GM12878 (cell line): ENCODE results near the gene COTL1. TPM values are rescaled to one million over a fixed set of nuclear protein-coding genes. Genes with fewer than 3 reads are reported as not detected.

Experiments used
- ATAC-seq: fragments of 200-7000 bp; cut with Tn5 transposase; 3 replicates; pipeline ENCODE4 v1.9.1; 2020; ENCODE audit warnings: mild to moderate bottlenecking, moderate library complexity
- BruUV-seq: library from RNA; stranded (reverse); fragments of 400-500 nt; replicated peaks from 2 replicates; lab custom pipeline; 2021; lab: Mats Ljungman, UMichigan
- CTCF ChIA-PET: fragments of 300-600 bp; sonication (Branson Sonifier 250); formaldehyde crosslinking; extraction: SDS; loops from one replicate; lab custom pipeline; 2021; ENCODE audit warnings: inconsistent platforms; lab: Yijun Ruan, JAX
- POLR2A ChIA-PET: fragments of 350-600 bp; formaldehyde crosslinking; extraction: SDS; loops from one replicate; lab custom pipeline; 2021; ENCODE audit warnings: inconsistent platforms; lab: Charles Lee
- RAD21 ChIA-PET: fragments of 300-600 bp; sonication (Branson Sonifier 250); formaldehyde crosslinking; loops from one replicate; lab custom pipeline; 2023; ENCODE audit warnings: antibody characterized with exemption; ENCODE audit not compliant: unreplicated experiment; lab: Charles Lee
- SMC1A ChIA-PET: fragments of 300-600 bp; sonication (Branson Sonifier 250); formaldehyde crosslinking; loops from one replicate; lab custom pipeline; 2023; ENCODE audit not compliant: unreplicated experiment, uncharacterized antibody; lab: Charles Lee
- DNase-seq: peaks from one replicate; pipeline ENCODE4 v3.0.0-alpha.2; 2011; ENCODE audit warnings: low read depth, low spot score
- FAIRE-seq: peaks from 3 replicates; lab custom pipeline; 2011; peaks lifted over from hg19 to GRCh38; lab: Jason Lieb, UNC
- H2AFZ ChIP-seq: 2 replicates; pipeline ENCODE4 v1.6.0; 2011; ENCODE audit warnings: low read depth, low read length, control low read depth; ENCODE audit not compliant: control insufficient read depth
- H3K27ac ChIP-seq: 2 replicates; pipeline ENCODE4 v1.5.1; 2011; ENCODE audit warnings: control low read depth; ENCODE audit not compliant: control insufficient read depth, insufficient read depth
- H3K27me3 ChIP-seq, 2 experiments: replicated peaks in 1 of 2; 2 replicates each; pipeline versions ENCODE4 v1.6.0 to v1.6.1; 2011; ENCODE audit warnings: low read length in 1 of 2; ENCODE audit not compliant: control insufficient read depth in 2 of 2, insufficient read depth in 2 of 2
- H3K36me3 ChIP-seq, 2 experiments: 2 replicates each; pipeline ENCODE4 v1.5.1; 2011; ENCODE audit warnings: low read length in 1 of 2; ENCODE audit not compliant: control insufficient read depth in 2 of 2, insufficient read depth in 2 of 2
- H3K4me1 ChIP-seq: 2 replicates; pipeline ENCODE4 v1.6.1; 2011; ENCODE audit warnings: mild to moderate bottlenecking, low read length, moderate library complexity, mixed read lengths; ENCODE audit not compliant: control insufficient read depth, insufficient read depth
- H3K4me2 ChIP-seq: 2 replicates; pipeline ENCODE4 v1.6.0; 2011; ENCODE audit warnings: control low read depth; ENCODE audit not compliant: control insufficient read depth, insufficient read depth
- H3K4me3 ChIP-seq: fragments of 200-600 bp; sonication (generic); 2 replicates; pipeline ENCODE4 v1.5.1; 2016
- H3K79me2 ChIP-seq: 2 replicates; pipeline ENCODE4 v1.6.0; 2011; ENCODE audit warnings: low read length; ENCODE audit not compliant: control insufficient read depth, insufficient read depth
- H3K9ac ChIP-seq: 2 replicates; pipeline ENCODE4 v1.8.0; 2011; ENCODE audit warnings: low read length, control low read depth, mixed read lengths; ENCODE audit not compliant: control insufficient read depth, insufficient read depth
- H3K9me3 ChIP-seq: replicated peaks from 3 replicates; pipeline ENCODE4 v1.5.1; 2011; ENCODE audit warnings: mild to moderate bottlenecking, low read length; ENCODE audit not compliant: control insufficient read depth, insufficient read depth
- H4K20me1 ChIP-seq: 2 replicates; pipeline ENCODE4 v1.6.0; 2011; ENCODE audit not compliant: control insufficient read depth, insufficient read depth
- BHLHE40 ChIP-seq, 2 experiments: fragments of 450-650 bp in 1 of 2; IDR thresholded peaks; 2 replicates each; pipeline ENCODE4 v1.6.1; 2011 to 2017; ENCODE audit warnings: low read depth in 2 of 2, borderline replicate concordance in 1 of 2, improper control_type of control experiment in 1 of 2, low read length in 1 of 2, mild to moderate bottlenecking in 1 of 2
- CBX5 ChIP-seq: sonication (generic); IDR thresholded peaks from 2 replicates; pipeline ENCODE4 v1.6.1; 2016; ENCODE audit warnings: low read depth, moderate library complexity, mild to moderate bottlenecking, inconsistent platforms
- CHD4 ChIP-seq: fragments of 200-600 bp; sonication (generic); IDR thresholded peaks from 2 replicates; pipeline ENCODE4 v1.6.1; 2016; ENCODE audit warnings: mild to moderate bottlenecking
- GATAD2B ChIP-seq: fragments of 450-650 bp; conservative IDR thresholded peaks from 2 replicates; pipeline ENCODE4 v1.6.1; 2017; ENCODE audit warnings: low read depth, mild to moderate bottlenecking, moderate library complexity
- MEF2A ChIP-seq: IDR thresholded peaks from 2 replicates; pipeline ENCODE4 v1.6.1; 2011; ENCODE audit warnings: low read depth, mild to moderate bottlenecking, low read length, moderate library complexity; ENCODE audit not compliant: insufficient read depth
- NR2C1 ChIP-seq: fragments of 450-650 bp; IDR thresholded peaks from 2 replicates; pipeline ENCODE4 v1.6.1; 2017; ENCODE audit warnings: antibody characterized with exemption, mild to moderate bottlenecking, moderate library complexity
- RB1 ChIP-seq: fragments of 450-650 bp; formaldehyde crosslinking; IDR thresholded peaks from 2 replicates; pipeline ENCODE4 v1.6.1; 2017; ENCODE audit warnings: mild to moderate bottlenecking, borderline replicate concordance
- SMAD1 ChIP-seq: fragments of 450-650 bp; IDR thresholded peaks from 2 replicates; pipeline ENCODE4 v1.6.1; 2018; ENCODE audit warnings: mild to moderate bottlenecking, low read depth; ENCODE audit not compliant: partially characterized antibody
- SRF ChIP-seq, 2 experiments: IDR thresholded peaks; 2 replicates each; pipeline ENCODE4 v1.6.1; 2011; ENCODE audit warnings: low read depth in 2 of 2, low read length in 2 of 2, mild to moderate bottlenecking in 1 of 2, moderate library complexity in 1 of 2
- SUZ12 ChIP-seq: fragments of 200-600 bp; sonication (generic); IDR thresholded peaks from one replicate; pipeline ENCODE4 v1.6.1; 2018; ENCODE audit warnings: antibody characterized with exemption, mild to moderate bottlenecking; ENCODE audit not compliant: unreplicated experiment
- TCF12 ChIP-seq: IDR thresholded peaks from 2 replicates; pipeline ENCODE4 v1.6.1; 2011; ENCODE audit warnings: low read depth, mild to moderate bottlenecking, low read length
- WRNIP1 ChIP-seq: IDR thresholded peaks from 2 replicates; pipeline ENCODE4 v1.6.1; 2011; ENCODE audit warnings: low read depth, low read length, improper control_type of control experiment, borderline replicate concordance
- ZBED1 ChIP-seq: IDR thresholded peaks from 2 replicates; pipeline ENCODE4 v1.6.1; 2016; ENCODE audit warnings: borderline replicate concordance
- ZSCAN29 ChIP-seq: fragments of 450-650 bp; IDR thresholded peaks from 2 replicates; pipeline ENCODE4 v1.6.1; 2017; ENCODE audit warnings: mild to moderate bottlenecking, moderate library complexity
- WGBS: methylation state at CpG from one replicate; pipeline ENCODE4 v1.1.6; 2016; ENCODE audit warnings: low lambda C conversion rate; ENCODE audit not compliant: insufficient replicate concordance, insufficient coverage; ENCODE audit errors: missing lambda C conversion rate; 5-methylcytosine and 5-hydroxymethylcytosine counted together
- in situ Hi-C: fragments of 300-500 bp; cut with MboI; formaldehyde crosslinking; loops from 9 replicates; pipeline ENCODE4 v1.14.3; 2018; ENCODE audit warnings: mixed read lengths
- intact Hi-C: fragments of 100-400 bp; cut with micrococcal nuclease; formaldehyde crosslinking; loops from one replicate; pipeline ENCODE4 v1.14.2; 2022; ENCODE audit not compliant: unreplicated experiment
- polyA plus RNA-seq, 11 experiments: library from polyadenylated mRNA; depleted of rRNA in 4 of 11; unstranded in 6 of 11; stranded (reverse) in 5 of 11; fragments of >200 nt; fragmentation: Nextera tagmentation in 4 of 11; fragmentation: Illumina TruSeq in 1 of 11; extraction: Ambion mirVana in 4 of 11; extraction: Trizol in 1 of 11; gene quantifications; 1 replicate in 1 of 11; 2 replicates in 10 of 11; pipeline versions ENCODE4 v1.2.1 to v1.2.3, GENCODE V29; 2011 to 2016; ENCODE audit warnings: inconsistent platforms in 2 of 11, missing spikeins in 2 of 11, low read depth in 1 of 11
- total RNA-seq, 4 experiments: library from RNA; depleted of rRNA in 3 of 4; stranded (reverse); fragments of >200 nt in 3 of 4; fragmentation: Illumina TruSeq in 1 of 4; extraction: Trizol in 1 of 4; gene quantifications; 2 replicates each; pipeline versions ENCODE4 v1.2.1 to v1.2.3, GENCODE V29; 2013 to 2021
- TF ChIP-seq, protein P1 (sequence below): fragments of 450-650 bp; IDR thresholded peaks from 2 replicates; pipeline ENCODE4 v1.6.1; 2016; ENCODE audit warnings: mild to moderate bottlenecking, moderate library complexity, borderline replicate concordance
- TF ChIP-seq, protein P2 (sequence below): fragments of 450-650 bp; IDR thresholded peaks from 2 replicates; pipeline ENCODE4 v1.6.1; 2017; ENCODE audit warnings: low read depth, mild to moderate bottlenecking, moderate library complexity

Gene COTL1
- total and polyA plus RNA-seq, 10 of the 15 experiments (the other 5 are each of a cell fraction or from before 2014, with no cell fraction given), result 140 to 894 (median 330) TPM

DNA sequence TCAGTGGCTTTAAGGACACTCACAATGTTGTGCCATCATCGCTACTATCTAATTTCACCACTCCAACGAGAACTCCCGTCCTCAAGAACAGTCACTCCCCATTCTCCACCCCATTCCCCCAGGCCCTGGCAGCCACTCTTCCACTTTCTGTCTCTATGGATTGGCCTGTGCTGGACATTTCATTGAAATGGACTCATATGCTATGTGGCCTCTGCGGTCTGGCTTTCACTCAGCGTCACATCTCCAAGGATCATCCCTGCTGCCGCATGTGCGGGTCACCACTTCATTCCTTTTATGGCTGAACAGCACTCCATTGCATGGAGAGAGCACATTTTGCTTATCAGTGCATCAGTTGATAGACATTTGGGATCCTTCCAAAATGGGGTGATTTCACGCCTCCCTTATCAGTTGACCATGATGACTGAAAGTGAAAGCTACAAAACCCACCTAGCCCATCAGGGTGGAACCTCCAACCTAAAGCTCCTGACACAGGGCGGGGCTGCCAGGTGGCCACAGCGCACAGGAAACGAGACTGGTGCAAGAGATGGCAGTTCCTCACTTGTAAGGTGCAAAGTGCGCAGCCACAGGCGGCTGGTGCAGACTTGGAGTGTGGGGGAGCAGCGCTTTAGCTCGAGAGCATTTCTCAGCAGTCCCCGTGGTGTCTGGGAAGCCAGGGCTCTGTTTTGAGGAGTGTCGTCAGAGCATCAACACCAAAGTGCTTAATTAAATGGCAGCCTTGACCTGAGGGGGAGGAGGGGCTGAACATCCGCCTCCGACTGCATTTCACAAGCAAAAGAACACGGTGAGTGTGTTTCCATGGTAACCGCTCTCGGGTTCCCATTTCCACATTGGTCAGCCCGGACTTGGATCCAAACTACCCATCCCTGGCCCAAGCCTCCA is 23.8 kb downstream of the COTL1 start (continued):
- TF ChIP-seq SMAD1, result peak; percentile 88
- peak; percentile 80; the same call in 1 of the 2 replicates for TF ChIP-seq ZBED1
- TF ChIP-seq, protein P1, sequence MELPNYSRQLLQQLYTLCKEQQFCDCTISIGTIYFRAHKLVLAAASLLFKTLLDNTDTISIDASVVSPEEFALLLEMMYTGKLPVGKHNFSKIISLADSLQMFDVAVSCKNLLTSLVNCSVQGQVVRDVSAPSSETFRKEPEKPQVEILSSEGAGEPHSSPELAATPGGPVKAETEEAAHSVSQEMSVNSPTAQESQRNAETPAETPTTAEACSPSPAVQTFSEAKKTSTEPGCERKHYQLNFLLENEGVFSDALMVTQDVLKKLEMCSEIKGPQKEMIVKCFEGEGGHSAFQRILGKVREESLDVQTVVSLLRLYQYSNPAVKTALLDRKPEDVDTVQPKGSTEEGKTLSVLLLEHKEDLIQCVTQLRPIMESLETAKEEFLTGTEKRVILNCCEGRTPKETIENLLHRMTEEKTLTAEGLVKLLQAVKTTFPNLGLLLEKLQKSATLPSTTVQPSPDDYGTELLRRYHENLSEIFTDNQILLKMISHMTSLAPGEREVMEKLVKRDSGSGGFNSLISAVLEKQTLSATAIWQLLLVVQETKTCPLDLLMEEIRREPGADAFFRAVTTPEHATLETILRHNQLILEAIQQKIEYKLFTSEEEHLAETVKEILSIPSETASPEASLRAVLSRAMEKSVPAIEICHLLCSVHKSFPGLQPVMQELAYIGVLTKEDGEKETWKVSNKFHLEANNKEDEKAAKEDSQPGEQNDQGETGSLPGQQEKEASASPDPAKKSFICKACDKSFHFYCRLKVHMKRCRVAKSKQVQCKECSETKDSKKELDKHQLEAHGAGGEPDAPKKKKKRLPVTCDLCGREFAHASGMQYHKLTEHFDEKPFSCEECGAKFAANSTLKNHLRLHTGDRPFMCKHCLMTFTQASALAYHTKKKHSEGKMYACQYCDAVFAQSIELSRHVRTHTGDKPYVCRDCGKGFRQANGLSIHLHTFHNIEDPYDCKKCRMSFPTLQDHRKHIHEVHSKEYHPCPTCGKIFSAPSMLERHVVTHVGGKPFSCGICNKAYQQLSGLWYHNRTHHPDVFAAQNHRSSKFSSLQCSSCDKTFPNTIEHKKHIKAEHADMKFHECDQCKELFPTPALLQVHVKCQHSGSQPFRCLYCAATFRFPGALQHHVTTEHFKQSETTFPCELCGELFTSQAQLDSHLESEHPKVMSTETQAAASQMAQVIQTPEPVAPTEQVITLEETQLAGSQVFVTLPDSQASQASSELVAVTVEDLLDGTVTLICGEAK, result peak; percentile 36; the same call in 1 of the 2 replicates
- no peak for TF ChIP-seq SUZ12
- TF ChIP-seq RB1, result no peak; the same call in 1 of the 2 replicates
- TF ChIP-seq CHD4, result peak; percentile 80; the same call in 1 of the 2 replicates

DNA sequence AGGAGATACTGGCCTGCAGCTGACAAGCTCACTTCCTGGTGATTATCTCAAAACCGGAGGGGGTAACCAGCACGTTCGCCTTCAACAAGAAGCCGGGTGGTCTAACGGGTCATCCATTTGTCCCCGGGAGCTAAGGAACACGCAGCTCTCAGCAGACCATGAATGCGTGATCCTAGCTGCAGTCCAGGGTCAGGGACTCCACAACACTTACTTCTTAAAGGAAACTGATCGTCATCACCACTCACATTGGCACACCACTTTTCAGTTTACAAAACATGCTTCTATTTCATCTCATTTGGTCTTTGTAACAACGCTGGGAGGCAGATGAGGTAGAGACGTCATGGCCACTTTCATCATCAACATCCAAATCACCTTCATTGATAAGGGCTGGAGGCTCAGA is 25.2 kb downstream of the COTL1 start:
- H2AFZ ChIP-seq, result no peak overlapping the region
- peaks cover 47% of the 10 kb centered on the region for H3K4me1 ChIP-seq
- WGBS, result 87% methylated on average over 11 of the region's 11 CpGs
- DNase-seq (no peak), ATAC-seq (no peak), FAIRE-seq (no peak)
- peaks cover 33 to 45% of the 10 kb centered on the region in 2 experiments for H3K36me3 ChIP-seq
- ChIA-PET CTCF (interaction anchor here (0.6 to 1.6 kb wide), 6 partner anchors 8 to 378 kb away, joined by 3 to 7 read pairs (median 4); no protein-coding TSS in a partner anchor), POLR2A (interaction anchor here (0.7 to 16.2 kb wide), 10 partner anchors 8 to 87 kb away, joined by 3 to 214 read pairs (median 3); partner anchors contain the start of gene COTL1), RAD21 (interaction anchor here (1.1 to 4.1 kb wide), 2 partner anchors 10 to 79 kb away, joined by 3 to 38 read pairs; no protein-coding TSS in a partner anchor), SMC1A (interaction anchor here (0.9 to 14.5 kb wide), 9 partner anchors 8 to 139 kb away, joined by 3 to 183 read pairs (median 4); no protein-coding TSS in a partner anchor)
- H3K27me3 ChIP-seq, result no peaks in the 10 kb centered on the region
- in situ Hi-C loops (no loop called here), intact Hi-C loops (no loop called here)
- peak overlapping the region; percentile 99 for H3K4me2 ChIP-seq
- no peaks in the 10 kb centered on the region for H4K20me1 ChIP-seq
- no TSS peak for BruUV-seq
- peaks cover 90% of the 10 kb centered on the region for H3K79me2 ChIP-seq
- peak overlapping the region; percentile 79 for H3K9ac ChIP-seq
- H3K4me3 ChIP-seq, result peak overlapping the region; percentile 43; the same call in 1 of the 2 replicates
- peak overlapping the region; percentile 97 for H3K27ac ChIP-seq
- no peaks in the 10 kb centered on the region for H3K9me3 ChIP-seq
- TF ChIP-seq GATAD2B (no peak), RB1 (no peak), ZSCAN29 (no peak), CBX5 (no peak), WRNIP1 (no peak), BHLHE40 (IDR thresholded peaks at IDR 0.05; ENCODE audit: borderline replicate concordance in 1 of 2, low read depth in 2 of 2, low read length in 1 of 2) (no peak), NR2C1 (no peak), MEF2A (no peak), SRF (IDR thresholded peaks at IDR 0.05; ENCODE audit: low read depth in 2 of 2, low read length in 2 of 2) (no peak), TCF12 (no peak)
- TF ChIP-seq, protein P2, sequence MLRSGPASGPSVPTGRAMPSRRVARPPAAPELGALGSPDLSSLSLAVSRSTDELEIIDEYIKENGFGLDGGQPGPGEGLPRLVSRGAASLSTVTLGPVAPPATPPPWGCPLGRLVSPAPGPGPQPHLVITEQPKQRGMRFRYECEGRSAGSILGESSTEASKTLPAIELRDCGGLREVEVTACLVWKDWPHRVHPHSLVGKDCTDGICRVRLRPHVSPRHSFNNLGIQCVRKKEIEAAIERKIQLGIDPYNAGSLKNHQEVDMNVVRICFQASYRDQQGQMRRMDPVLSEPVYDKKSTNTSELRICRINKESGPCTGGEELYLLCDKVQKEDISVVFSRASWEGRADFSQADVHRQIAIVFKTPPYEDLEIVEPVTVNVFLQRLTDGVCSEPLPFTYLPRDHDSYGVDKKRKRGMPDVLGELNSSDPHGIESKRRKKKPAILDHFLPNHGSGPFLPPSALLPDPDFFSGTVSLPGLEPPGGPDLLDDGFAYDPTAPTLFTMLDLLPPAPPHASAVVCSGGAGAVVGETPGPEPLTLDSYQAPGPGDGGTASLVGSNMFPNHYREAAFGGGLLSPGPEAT, result no peak
